H9 (cell line): ENCODE results near the gene NACC2. TPM values are rescaled to one million over a fixed set of nuclear protein-coding genes. Genes with fewer than 3 reads are reported as not detected.

ENCODE experiments used
- DNase-seq: peaks from one replicate; pipeline ENCODE4 v3.0.0-alpha.2; 2017
- H2AFZ ChIP-seq: one replicate; pipeline ENCODE4 v1.6.1; 2013; ENCODE audit warnings: mild to moderate bottlenecking, low read length, control low read depth, moderate library complexity
- H2AK5ac ChIP-seq: 2 replicates; pipeline ENCODE4 v1.6.1; 2013; ENCODE audit warnings: low read length, control low read depth, mixed read lengths; ENCODE audit not compliant: insufficient read length
- H2BK120ac ChIP-seq: one replicate; pipeline ENCODE4 v1.6.1; 2013; ENCODE audit warnings: low read depth, mild to moderate bottlenecking, low read length, control low read depth, inconsistent platforms; ENCODE audit not compliant: poor library complexity, severe bottlenecking
- H2BK12ac ChIP-seq: 2 replicates; pipeline ENCODE4 v1.6.1; 2013; ENCODE audit warnings: low read length, control low read depth, mixed read lengths, low read depth; ENCODE audit not compliant: insufficient read length
- H2BK15ac ChIP-seq: 2 replicates; pipeline ENCODE4 v1.6.1; 2013; ENCODE audit warnings: low read depth, low read length, control low read depth
- H2BK20ac ChIP-seq: one replicate; pipeline ENCODE4 v1.6.1; 2013; ENCODE audit warnings: low read depth, mild to moderate bottlenecking, low read length, control low read depth, inconsistent platforms; ENCODE audit not compliant: poor library complexity, severe bottlenecking
- H2BK5ac ChIP-seq: 2 replicates; pipeline ENCODE4 v1.6.1; 2013; ENCODE audit warnings: low read length, control low read depth, mixed read lengths; ENCODE audit not compliant: insufficient read length
- H3K14ac ChIP-seq: 2 replicates; pipeline ENCODE4 v1.6.1; 2013; ENCODE audit warnings: low read length, control low read depth; ENCODE audit not compliant: insufficient read depth
- H3K18ac ChIP-seq: 2 replicates; pipeline ENCODE4 v1.6.1; 2013; ENCODE audit warnings: low read depth, mild to moderate bottlenecking, mixed read lengths, low read length, control low read depth; ENCODE audit not compliant: insufficient read length
- H3K23ac ChIP-seq: 2 replicates; pipeline ENCODE4 v1.6.1; 2013; ENCODE audit warnings: low read length, control low read depth, mixed read lengths, low read depth; ENCODE audit not compliant: insufficient read length
- H3K23me2 ChIP-seq: 2 replicates; pipeline ENCODE4 v1.6.1; 2013; ENCODE audit warnings: low read depth, mild to moderate bottlenecking, mixed read lengths, low read length, control low read depth; ENCODE audit not compliant: insufficient read length, poor library complexity, severe bottlenecking
- H3K27ac ChIP-seq: 2 replicates; pipeline ENCODE4 v1.5.1; 2013; ENCODE audit warnings: low read length, control low read depth, mixed read lengths, low read depth; ENCODE audit not compliant: insufficient read length
- H3K27me3 ChIP-seq: 2 replicates; pipeline ENCODE4 v1.6.1; 2013; ENCODE audit warnings: low read length, control low read depth, inconsistent platforms; ENCODE audit not compliant: insufficient read depth
- H3K4ac ChIP-seq: 2 replicates; pipeline ENCODE4 v1.6.1; 2013; ENCODE audit warnings: low read depth, mild to moderate bottlenecking, control low read depth, inconsistent platforms, low read length, moderate library complexity
- H3K4me1 ChIP-seq: 2 replicates; pipeline ENCODE4 v1.6.1; 2013; ENCODE audit warnings: low read length, control low read depth, inconsistent platforms; ENCODE audit not compliant: insufficient read depth
- H3K4me2 ChIP-seq: 2 replicates; pipeline ENCODE4 v1.6.1; 2013; ENCODE audit warnings: low read length, control low read depth, mixed read lengths; ENCODE audit not compliant: insufficient read length, insufficient read depth
- H3K56ac ChIP-seq: 2 replicates; pipeline ENCODE4 v1.6.1; 2013; ENCODE audit warnings: low read depth, mild to moderate bottlenecking, mixed read lengths, low read length, control low read depth; ENCODE audit not compliant: insufficient read length
- H3K79me1 ChIP-seq: 2 replicates; pipeline ENCODE4 v1.6.1; 2013; ENCODE audit warnings: low read depth, mild to moderate bottlenecking, moderate library complexity, low read length, control low read depth, inconsistent platforms; ENCODE audit not compliant: insufficient read depth, poor library complexity, severe bottlenecking
- H3K79me2 ChIP-seq: 2 replicates; pipeline ENCODE4 v1.6.1; 2013; ENCODE audit warnings: low read length, control low read depth, inconsistent platforms; ENCODE audit not compliant: insufficient read depth
- H3K9ac ChIP-seq: 2 replicates; pipeline ENCODE4 v1.6.1; 2013; ENCODE audit warnings: low read length, control low read depth, mixed read lengths; ENCODE audit not compliant: insufficient read length; ENCODE audit errors: extremely low read depth
- H3K9me3 ChIP-seq: one replicate; pipeline ENCODE4 v1.6.1; 2013; ENCODE audit warnings: low read depth, low read length, inconsistent platforms; ENCODE audit not compliant: control insufficient read depth
- H3T11ph ChIP-seq: one replicate; pipeline ENCODE4 v1.6.1; 2013; ENCODE audit warnings: mild to moderate bottlenecking, low read length, control low read depth, inconsistent platforms
- H4K20me1 ChIP-seq: one replicate; pipeline ENCODE4 v1.6.1; 2013; ENCODE audit not compliant: control insufficient read depth, insufficient read length, insufficient read depth
- H4K5ac ChIP-seq: 2 replicates; pipeline ENCODE4 v1.6.1; 2013; ENCODE audit warnings: low read depth, mild to moderate bottlenecking, mixed read lengths, low read length, control low read depth; ENCODE audit not compliant: insufficient read length
- H4K8ac ChIP-seq: replicated peaks from 2 replicates; pipeline ENCODE4 v1.6.1; 2013; ENCODE audit warnings: low read length, control low read depth, mixed read lengths, low read depth; ENCODE audit not compliant: insufficient read length
- H4K91ac ChIP-seq: 2 replicates; pipeline ENCODE4 v1.6.1; 2013; ENCODE audit warnings: low read depth, mild to moderate bottlenecking, moderate library complexity, mixed read lengths, low read length, control low read depth; ENCODE audit not compliant: insufficient read length
- H3K27ac Mint-ChIP-seq, 3 experiments: 2 replicates in 2 of 3; 3 replicates in 1 of 3; pipeline ENCODE4 v1.8.0; 2020 to 2021; ENCODE audit warnings: mixed read lengths in 3 of 3, mild to moderate bottlenecking in 1 of 3, moderate library complexity in 1 of 3
- H3K27me3 Mint-ChIP-seq: 2 replicates; pipeline ENCODE4 v1.8.0; 2021; ENCODE audit warnings: low read depth, mild to moderate bottlenecking, moderate library complexity, mixed read lengths
- H3K36me3 Mint-ChIP-seq, 3 experiments: 2 replicates in 2 of 3; 3 replicates in 1 of 3; pipeline ENCODE4 v1.8.0; 2020 to 2021; ENCODE audit warnings: low read depth in 3 of 3, mixed read lengths in 3 of 3; ENCODE audit not compliant: insufficient read depth in 1 of 3
- H3K4me1 Mint-ChIP-seq, 2 experiments: 2 replicates each; pipeline ENCODE4 v1.8.0; 2020; ENCODE audit warnings: mixed read lengths in 2 of 2
- H3K4me3 Mint-ChIP-seq, 2 experiments: 2 replicates in 1 of 2; 3 replicates in 1 of 2; pipeline ENCODE4 v1.8.0; 2020 to 2021; ENCODE audit warnings: mild to moderate bottlenecking in 2 of 2, mixed read lengths in 2 of 2, moderate library complexity in 1 of 2
- H3K9me3 Mint-ChIP-seq, 2 experiments: 2 replicates in 1 of 2; 3 replicates in 1 of 2; pipeline ENCODE4 v1.8.0; 2020; ENCODE audit warnings: mild to moderate bottlenecking in 2 of 2, mixed read lengths in 2 of 2, moderate library complexity in 1 of 2
- WGBS: extraction: QIAGEN DNeasy Blood & Tissue Kit; methylation state at CpG from one replicate; pipeline ENCODE4 v1.1.7; 2013; ENCODE audit warnings: missing lambda C conversion rate, low lambda C conversion rate, mixed read lengths; ENCODE audit not compliant: insufficient read length; ENCODE audit errors: extremely low coverage; 5-methylcytosine and 5-hydroxymethylcytosine counted together
- total RNA-seq: library from RNA; stranded (reverse); gene quantifications from 2 replicates; pipeline ENCODE4 v1.2.1, GENCODE V29; 2021
- TF ChIP-seq, protein P1 (sequence below): fragments of 200-600 bp; sonication (generic); conservative IDR thresholded peaks from 3 replicates; pipeline ENCODE4 v1.8.0; 2021; ENCODE audit warnings: antibody characterized with exemption, mild to moderate bottlenecking

The NACC2 gene
- total RNA-seq, 1 experiment from 2014 or later, result 11.5 TPM

DNA sequence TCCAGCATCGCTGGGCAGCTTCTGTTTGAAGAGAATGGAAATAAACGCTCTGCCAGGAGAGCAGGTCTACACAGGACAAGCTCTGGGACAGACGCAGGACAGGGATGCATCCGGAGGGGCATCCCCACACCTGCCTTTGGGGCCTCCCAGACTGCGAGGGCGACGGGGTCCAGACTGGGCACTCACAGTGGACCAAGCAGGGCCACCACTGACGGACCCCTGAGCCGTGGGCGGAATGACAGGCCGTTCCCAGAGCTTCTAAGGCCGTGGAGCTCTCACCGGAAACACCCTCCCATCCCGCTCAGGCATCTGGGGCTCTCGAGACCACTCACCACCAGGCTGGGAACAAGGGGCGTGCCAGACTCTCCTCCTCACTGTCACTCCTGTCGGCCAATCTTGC lies 34.1 kb upstream of the NACC2 start:
- Histone ChIP-seq H3K23ac (no peak overlapping the region), H3K23me2 (peaks cover 2% of the 10 kb centered on the region), H3K18ac (no peak overlapping the region), H4K8ac (no peak overlapping the region), H2BK20ac (no peak overlapping the region), H3K4me2 (no peak overlapping the region), H3K14ac (no peak overlapping the region), H4K91ac (no peak overlapping the region), H3K4ac (no peak overlapping the region), H4K20me1 (no peaks in the 10 kb centered on the region), H2AFZ (no peak overlapping the region), H2BK5ac (no peak overlapping the region), H3K4me1 (no peaks in the 10 kb centered on the region), H2BK120ac (no peak overlapping the region), H2BK15ac (no peak overlapping the region), H2AK5ac (no peak overlapping the region), H3K9me3 (no peaks in the 10 kb centered on the region), H3K79me2 (no peaks in the 10 kb centered on the region), H3K27ac (no peak overlapping the region), H2BK12ac (no peak overlapping the region), H3K79me1 (no peaks in the 10 kb centered on the region), H3K27me3 (peaks cover 4% of the 10 kb centered on the region; the same call in 1 of the 2 replicates), H3T11ph (no peak overlapping the region), H3K56ac (no peak overlapping the region), H4K5ac (no peak overlapping the region), H3K9ac (no peak overlapping the region)
- peaks cover 3 to 5% of the 10 kb centered on the region in 2 experiments; a peak in 3 of 5 replicates for H3K9me3 Mint-ChIP-seq
- no peak for DNase-seq
- H3K27ac Mint-ChIP-seq, result no peak overlapping the region
- H3K4me1 Mint-ChIP-seq, result peaks cover 8 to 20% of the 10 kb centered on the region in 2 experiments
- peaks cover 17% of the 10 kb centered on the region for H3K27me3 Mint-ChIP-seq
- WGBS, result no CpG with 5 or more reads among the region's 17 CpGs
- H3K4me3 Mint-ChIP-seq, result no peak overlapping the region
- H3K36me3 Mint-ChIP-seq, result no peaks in the 10 kb centered on the region; a peak in 1 of 7 replicates
- TF ChIP-seq, protein P1, sequence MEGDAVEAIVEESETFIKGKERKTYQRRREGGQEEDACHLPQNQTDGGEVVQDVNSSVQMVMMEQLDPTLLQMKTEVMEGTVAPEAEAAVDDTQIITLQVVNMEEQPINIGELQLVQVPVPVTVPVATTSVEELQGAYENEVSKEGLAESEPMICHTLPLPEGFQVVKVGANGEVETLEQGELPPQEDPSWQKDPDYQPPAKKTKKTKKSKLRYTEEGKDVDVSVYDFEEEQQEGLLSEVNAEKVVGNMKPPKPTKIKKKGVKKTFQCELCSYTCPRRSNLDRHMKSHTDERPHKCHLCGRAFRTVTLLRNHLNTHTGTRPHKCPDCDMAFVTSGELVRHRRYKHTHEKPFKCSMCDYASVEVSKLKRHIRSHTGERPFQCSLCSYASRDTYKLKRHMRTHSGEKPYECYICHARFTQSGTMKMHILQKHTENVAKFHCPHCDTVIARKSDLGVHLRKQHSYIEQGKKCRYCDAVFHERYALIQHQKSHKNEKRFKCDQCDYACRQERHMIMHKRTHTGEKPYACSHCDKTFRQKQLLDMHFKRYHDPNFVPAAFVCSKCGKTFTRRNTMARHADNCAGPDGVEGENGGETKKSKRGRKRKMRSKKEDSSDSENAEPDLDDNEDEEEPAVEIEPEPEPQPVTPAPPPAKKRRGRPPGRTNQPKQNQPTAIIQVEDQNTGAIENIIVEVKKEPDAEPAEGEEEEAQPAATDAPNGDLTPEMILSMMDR, result no peak
